WI38 (cell line): ENCODE data around the gene GPX2.

Source experiments
- H3K4me3 ChIP-seq: 2 replicates; pipeline ENCODE4 v1.5.1; 2011; ENCODE audit warnings: low read depth, mild to moderate bottlenecking, control low read depth, low read length
- CTCF ChIP-seq: IDR thresholded peaks from 2 replicates; pipeline ENCODE4 v1.5.1; 2012; ENCODE audit warnings: low read depth, mild to moderate bottlenecking, control low read depth, low read length

GPX2 gene

DNA sequence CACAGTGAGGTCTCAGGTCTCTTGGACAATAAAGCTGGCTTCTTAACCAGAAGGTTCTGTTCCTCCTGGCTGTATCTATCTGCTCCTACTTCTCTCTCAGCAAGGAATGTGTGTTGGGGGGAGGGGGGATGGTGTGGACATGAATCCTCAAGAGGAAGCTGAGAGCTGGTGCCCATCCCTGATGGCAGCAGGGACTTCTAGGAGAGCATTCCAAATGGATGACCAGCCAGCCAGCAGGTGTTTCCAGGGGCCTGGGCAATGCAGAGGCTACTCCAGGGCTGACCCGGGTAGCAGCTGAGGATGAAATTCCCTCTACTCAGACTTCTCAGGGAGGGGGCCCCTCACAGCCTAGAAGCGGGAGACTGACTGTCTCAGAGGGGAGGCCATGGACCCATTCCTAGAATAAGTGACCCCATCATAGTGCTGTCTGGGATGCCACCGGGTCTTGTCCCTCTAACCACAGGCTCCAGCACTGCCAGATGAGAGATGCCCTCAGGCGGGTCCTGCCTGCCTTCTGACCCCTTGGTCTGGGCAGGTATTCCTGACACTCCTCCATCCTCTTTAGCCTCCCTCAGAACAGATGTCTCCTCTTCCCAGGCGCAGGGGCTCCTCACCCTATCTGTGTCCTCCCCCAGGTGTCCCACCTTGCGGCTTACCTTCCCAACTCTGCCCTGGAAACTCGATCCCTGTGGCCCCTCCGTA is 28.4 kb upstream of the GPX2 start:
- H3K4me3 ChIP-seq = peak overlapping the region; percentile 63
- no peak for TF ChIP-seq CTCF

DNA sequence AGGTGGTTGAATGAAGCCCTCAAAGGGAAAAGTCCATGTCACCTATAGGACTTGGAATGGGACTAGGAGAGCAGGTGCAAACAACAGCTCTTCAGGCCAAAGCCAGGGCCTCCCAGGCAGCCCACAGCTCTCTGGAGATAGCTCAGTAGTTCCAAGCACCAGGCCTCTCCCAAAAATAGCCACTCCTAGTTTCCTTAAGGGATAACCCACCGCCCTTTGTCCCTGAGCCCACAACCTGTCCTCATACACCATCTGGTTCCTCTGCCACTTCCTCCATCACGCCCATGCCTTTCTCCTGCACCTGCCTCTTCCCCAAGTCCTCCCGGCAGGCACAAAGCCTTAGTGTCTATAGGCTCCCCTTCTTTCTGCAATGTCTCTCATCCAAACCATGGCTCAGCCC is 27.5 kb upstream of the GPX2 start:
- no peak overlapping the region for H3K4me3 ChIP-seq
- TF ChIP-seq CTCF = no peak

GRCh38 chr14:64968651-64969050 is 26.1 kb upstream of the GPX2 start:
- no peak for TF ChIP-seq CTCF
- H3K4me3 ChIP-seq = no peak overlapping the region

- no peak for TF ChIP-seq CTCF
- H3K4me3 ChIP-seq = no peak overlapping the region
Measured at GRCh38 chr14:64968167-64968566, 25.6 kb upstream of the GPX2 start.

- no peak overlapping the region for H3K4me3 ChIP-seq
- TF ChIP-seq CTCF = no peak
Measured at GRCh38 chr14:64966976-64967375, 24.4 kb upstream of the GPX2 start.

DNA sequence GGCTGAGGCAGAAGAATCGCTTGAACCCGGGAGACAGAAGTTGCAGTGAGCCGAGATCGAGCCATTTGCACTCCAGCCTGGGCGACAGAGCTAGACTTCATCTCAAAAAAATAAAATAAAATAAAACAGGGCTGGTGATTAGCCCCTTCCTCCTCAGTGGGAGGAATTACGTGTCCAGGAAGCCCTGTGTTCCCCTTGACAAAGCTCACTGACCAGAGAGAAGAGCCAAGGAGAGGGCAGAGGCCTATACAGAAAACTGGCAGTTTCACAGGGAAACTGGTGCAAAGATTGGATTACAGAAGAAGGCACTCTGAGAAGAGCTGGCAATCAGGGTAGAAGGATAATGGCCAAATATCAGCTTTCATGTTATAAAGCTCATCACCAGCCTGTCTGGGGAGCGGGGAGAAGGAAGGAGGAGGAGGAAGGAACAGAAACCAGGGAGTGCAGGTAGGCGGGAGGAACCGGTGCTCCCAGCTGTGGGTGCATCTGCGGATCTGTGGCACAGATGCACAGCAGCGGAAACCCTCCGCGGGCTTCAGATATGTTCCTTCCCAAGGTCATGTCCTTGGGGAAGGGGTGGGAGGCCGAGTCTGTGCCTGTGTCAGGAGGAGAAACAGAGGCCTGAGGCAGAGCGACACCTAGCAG is 22.9 kb upstream of the GPX2 start:
- no peak for TF ChIP-seq CTCF
- no peak overlapping the region for H3K4me3 ChIP-seq

DNA sequence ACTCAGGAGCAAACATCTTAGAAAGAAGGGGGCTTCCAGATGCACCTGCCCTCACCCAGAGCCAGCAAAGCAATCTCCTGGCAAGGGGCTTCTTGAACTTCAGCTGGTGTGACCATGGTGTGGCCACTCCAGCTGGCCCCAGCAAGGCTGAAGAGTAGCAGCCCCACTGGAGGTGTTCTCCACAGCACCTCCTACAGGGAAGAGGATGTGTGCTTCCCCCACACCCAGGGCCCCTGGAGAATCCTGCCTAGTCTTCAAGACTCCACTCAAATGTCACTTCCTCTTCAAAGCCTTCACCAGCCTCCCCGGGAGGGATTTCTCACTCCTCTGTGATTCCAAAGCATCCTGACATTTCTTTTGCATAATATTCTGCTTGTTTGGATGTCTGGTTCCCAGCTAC is 21.1 kb upstream of the GPX2 start:
- no peak overlapping the region for H3K4me3 ChIP-seq
- no peak for TF ChIP-seq CTCF
